HCT116 (cell line): Measurements from ENCODE around the gene LRIT2. TPM values are rescaled to one million over a fixed set of nuclear protein-coding genes. Genes with fewer than 3 reads are reported as not detected.
"Not testable (repeated sequence)": the region's sequence is repeated elsewhere in the genome, so short reads cannot be mapped to it uniquely, and the experiment has no call there.

Source experiments
- ATAC-seq: fragments of 200-7000 bp; cut with Tn5 transposase; 2 replicates; pipeline ENCODE4 v1.9.1; 2020; ENCODE audit warnings: mild to moderate bottlenecking, moderate library complexity
- BruUV-seq: library from RNA; stranded (reverse); fragments of 400-500 nt; replicated peaks from 2 replicates; lab custom pipeline; 2021; lab: Mats Ljungman, UMichigan
- CTCF ChIA-PET: fragments of 300-600 bp; sonication (Branson Sonifier 250); formaldehyde crosslinking; loops from one replicate; lab custom pipeline; 2021; ENCODE audit warnings: antibody characterized with exemption; lab: Charles Lee
- POLR2A ChIA-PET: fragments of 300-600, 350-600 bp; sonication (Branson Sonifier 250); formaldehyde crosslinking; loops from one replicate; lab custom pipeline; 2021; ENCODE audit warnings: antibody characterized with exemption; lab: Charles Lee
- RAD21 ChIA-PET, 2 experiments: fragments of 300-600 bp; sonication (Branson Sonifier 250); formaldehyde crosslinking; loops; one replicate each; lab custom pipeline; 2023; ENCODE audit warnings: low total read pairs in 2 of 2; ENCODE audit not compliant: uncharacterized antibody in 2 of 2, unreplicated experiment in 2 of 2, low non-redundant PET in 1 of 2; lab: Charles Lee
- DNase-seq: peaks from one replicate; pipeline ENCODE4 v3.0.0-alpha.2; 2010; ENCODE audit warnings: low read depth, low spot score
- H2AFZ ChIP-seq: fragments of 200-600 bp; shearing (Covaris generic), sonication (generic); 2 replicates; pipeline ENCODE4 v1.6.1; 2017; ENCODE audit warnings: low read depth, mixed run types, mixed read lengths, antibody characterized with exemption, low read length; ENCODE audit not compliant: poor library complexity, severe bottlenecking
- H3K27ac ChIP-seq: 2 replicates; pipeline ENCODE4 v1.5.1; 2012; ENCODE audit warnings: low read depth, low read length
- H3K27me3 ChIP-seq: fragments of 200-600 bp; sonication (generic); 2 replicates; pipeline ENCODE4 v1.6.1; 2016; ENCODE audit warnings: mixed run types, low read length, mixed read lengths; ENCODE audit not compliant: insufficient read depth
- H3K36me3 ChIP-seq, 2 experiments: fragments of 200-500 bp in 1 of 2; fragments of 200-600 bp in 1 of 2; sonication (Bioruptor generic) in 1 of 2; sonication (generic) in 1 of 2; 2 replicates each; pipeline versions ENCODE4 v1.5.1 to v1.6.1; 2014 to 2016; ENCODE audit warnings: low read length in 2 of 2, inconsistent platforms in 1 of 2, mixed read lengths in 1 of 2, mixed run types in 1 of 2; ENCODE audit not compliant: insufficient read depth in 2 of 2, control insufficient read depth in 1 of 2
- H3K4me1 ChIP-seq, 2 experiments: fragments of 200-600 bp in 1 of 2; sonication (generic) in 1 of 2; 2 replicates each; pipeline versions ENCODE4 v1.5.1 to v1.6.1; 2012 to 2017; ENCODE audit warnings: low read length in 2 of 2, inconsistent platforms in 1 of 2, mild to moderate bottlenecking in 1 of 2, mixed read lengths in 1 of 2, mixed run types in 1 of 2, moderate library complexity in 1 of 2; ENCODE audit not compliant: insufficient read depth in 2 of 2, control insufficient read depth in 1 of 2
- H3K4me2 ChIP-seq: fragments of 200-600 bp; sonication (generic); 2 replicates; pipeline ENCODE4 v1.6.1; 2017; ENCODE audit warnings: mixed run types, low read length, mixed read lengths
- H3K4me3 ChIP-seq, 2 experiments: fragments of 200-600 bp in 1 of 2; sonication (generic) in 1 of 2; replicated peaks in 1 of 2; 2 replicates each; pipeline ENCODE4 v1.5.1; 2011 to 2016; ENCODE audit warnings: low read length in 2 of 2, control low read depth in 1 of 2, low read depth in 1 of 2, mild to moderate bottlenecking in 1 of 2, mixed read lengths in 1 of 2, mixed run types in 1 of 2
- H3K79me2 ChIP-seq: fragments of 200-600 bp; sonication (generic); 2 replicates; pipeline ENCODE4 v1.6.1; 2017; ENCODE audit warnings: mild to moderate bottlenecking, mixed run types, low read length, moderate library complexity, mixed read lengths; ENCODE audit not compliant: insufficient read depth
- H3K9ac ChIP-seq: fragments of 200-600 bp; sonication (generic); 2 replicates; pipeline ENCODE4 v1.6.1; 2016; ENCODE audit warnings: low read length, mixed read lengths
- H3K9me2 ChIP-seq: fragments of 200-600 bp; sonication (generic), shearing (Covaris generic); 2 replicates; pipeline ENCODE4 v1.6.1; 2017; ENCODE audit warnings: mixed run types, mild to moderate bottlenecking, moderate library complexity; ENCODE audit not compliant: insufficient read depth
- H3K9me3 ChIP-seq, 2 experiments: fragments of 200-500 bp in 1 of 2; fragments of 200-600 bp in 1 of 2; sonication (Bioruptor generic) in 1 of 2; sonication (generic) in 1 of 2; 2 replicates each; pipeline ENCODE4 v1.6.1; 2014 to 2017; ENCODE audit warnings: low read length in 2 of 2, mixed read lengths in 2 of 2, inconsistent platforms in 1 of 2, low read depth in 1 of 2, mild to moderate bottlenecking in 1 of 2, mixed run types in 1 of 2, moderate library complexity in 1 of 2; ENCODE audit not compliant: control insufficient read depth in 1 of 2, insufficient read depth in 1 of 2
- H4K20me1 ChIP-seq: fragments of 200-600 bp; sonication (generic), shearing (Covaris generic); 2 replicates; pipeline ENCODE4 v1.6.1; 2017; ENCODE audit warnings: mixed run types, mild to moderate bottlenecking, moderate library complexity; ENCODE audit not compliant: insufficient read depth
- CBX3 ChIP-seq: IDR thresholded peaks from 2 replicates; pipeline ENCODE4 v1.6.1; 2012; ENCODE audit warnings: low read depth
- JUND ChIP-seq: IDR thresholded peaks from 2 replicates; pipeline ENCODE4 v1.6.1; 2012
- REST ChIP-seq: IDR thresholded peaks from 2 replicates; pipeline ENCODE4 v1.6.1; 2012; ENCODE audit warnings: low read depth
- SP1 ChIP-seq: IDR thresholded peaks from 2 replicates; pipeline ENCODE4 v1.6.1; 2012; ENCODE audit warnings: low read depth
- ZFX ChIP-seq: fragments of 450-650 bp; IDR thresholded peaks from 2 replicates; pipeline ENCODE4 v1.6.1; 2017
- intact Hi-C: fragments of 100-400 bp; cut with micrococcal nuclease; formaldehyde crosslinking; loops from 2 replicates; pipeline ENCODE4 v1.10.0; 2022
- total RNA-seq: library from RNA; stranded (reverse); gene quantifications from one replicate; pipeline ENCODE4 v1.2.1, GENCODE V29; 2021; ENCODE audit not compliant: unreplicated experiment

LRIT2 gene
- total RNA-seq, 1 experiment from 2014 or later: not detected

DNA sequence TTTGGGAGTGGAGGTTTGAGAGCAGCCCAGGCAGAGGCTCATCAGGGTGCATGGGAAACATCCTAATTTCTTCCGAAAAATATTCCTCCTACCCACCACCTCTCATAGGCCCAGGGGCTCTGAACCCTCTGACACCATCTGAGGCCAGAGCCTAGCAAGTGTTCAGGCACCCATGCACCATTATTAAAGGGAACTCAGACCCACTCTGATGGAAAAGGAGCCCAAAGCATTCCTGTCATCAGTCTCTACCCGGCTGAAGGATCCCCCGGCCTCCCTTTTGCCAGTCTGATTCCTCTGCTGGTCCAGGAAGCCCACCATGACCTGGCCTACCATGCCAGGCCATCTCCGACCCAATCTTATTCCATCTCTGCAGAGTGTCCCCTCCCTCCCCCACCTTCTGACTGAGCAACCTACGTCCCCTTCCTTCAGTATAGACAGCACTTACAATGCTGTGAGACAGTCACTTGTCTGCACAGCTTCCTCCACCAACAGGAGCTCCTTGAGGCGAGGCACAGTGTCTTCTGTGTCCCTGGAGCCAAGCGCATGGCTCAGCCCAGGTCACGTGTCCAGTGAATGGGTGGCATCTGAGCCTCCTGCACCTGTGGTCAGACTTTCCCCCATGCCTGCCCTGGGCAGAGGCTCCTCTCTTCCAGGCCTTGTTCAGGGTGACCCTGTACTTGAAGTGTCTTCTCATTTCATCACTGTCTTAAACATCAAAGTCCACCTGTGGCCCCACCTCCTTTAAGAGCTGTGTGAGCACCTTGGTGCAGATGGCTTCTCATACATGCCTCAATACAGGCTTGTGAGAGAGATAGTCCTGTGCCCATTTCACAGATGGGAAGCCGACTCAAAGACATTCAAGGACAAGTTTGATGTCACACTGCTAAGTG lies 52.6 kb downstream of the LRIT2 start (continued):
- TF ChIP-seq REST (no peak), CBX3 (no peak), SP1 (no peak), ZFX (no peak), JUND (no peak)
- TF ChIP-seq, all 23 proteins: peak for 0

- H3K9ac ChIP-seq, H3K9me2 ChIP-seq, intact Hi-C loops, DNase-seq, H3K27ac ChIP-seq, H3K4me3 ChIP-seq, H3K4me2 ChIP-seq, H2AFZ ChIP-seq, H3K36me3 ChIP-seq, CTCF ChIA-PET, H3K79me2 ChIP-seq, BruUV-seq, RAD21 ChIA-PET, ATAC-seq, H3K9me3 ChIP-seq, H3K27me3 ChIP-seq, H4K20me1 ChIP-seq, H3K4me1 ChIP-seq, POLR2A ChIA-PET: not testable (repeated sequence)
Measured at GRCh38 chr10:84171700-84172466, 53.5 kb downstream of the LRIT2 start.

DNA sequence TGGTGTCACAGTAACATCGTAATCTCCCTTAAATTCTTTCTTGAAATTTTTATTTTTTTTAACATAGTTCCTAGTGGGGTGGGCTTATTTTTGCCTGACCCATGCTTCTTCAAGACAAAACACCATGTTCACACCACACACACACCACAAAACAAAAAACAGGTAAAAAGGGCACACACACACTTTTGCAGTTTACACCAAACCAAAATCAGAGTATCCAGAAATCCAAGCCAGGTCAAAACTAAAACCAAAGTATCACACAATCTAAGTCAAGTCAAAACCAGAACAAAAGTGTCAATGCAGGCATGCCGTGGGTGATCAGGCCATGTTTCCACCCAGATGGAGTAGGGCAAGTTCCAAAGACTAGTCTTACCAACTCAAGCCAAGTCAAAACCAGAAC lies 54.1 kb downstream of the LRIT2 start:
- H3K9ac ChIP-seq, intact Hi-C loops, CTCF ChIA-PET, H3K4me1 ChIP-seq, H2AFZ ChIP-seq, DNase-seq, H4K20me1 ChIP-seq, H3K79me2 ChIP-seq, H3K4me2 ChIP-seq, H3K36me3 ChIP-seq, H3K9me3 ChIP-seq, ATAC-seq, H3K27me3 ChIP-seq, POLR2A ChIA-PET, RAD21 ChIA-PET, H3K4me3 ChIP-seq, H3K27ac ChIP-seq, H3K9me2 ChIP-seq, BruUV-seq: not testable (repeated sequence)
